Measurements from ENCODE around the gene FAM124A.
A peak's percentile ranks its signal among the peaks of the same experiment; 100 is the strongest.

Gene FAM124A

GRCh38 chr13:51323824-51324511 is 101.8 kb downstream of the FAM124A start:
- TF ChIP-seq CTCF (IDR thresholded peaks at IDR 0.05; ENCODE audit: borderline replicate concordance, control extremely low read depth, extremely low read depth, insufficient read depth, missing control alignments), result no peak
- DNase-seq (ENCODE audit: low spot score), result no peak
- in situ Hi-C loops (cut with MboI; ENCODE audit: low sequenced_read_pairs, unreplicated experiment), result no loop called here

GRCh38 chr13:51324714-51325420 is 102.7 kb downstream of the FAM124A start:
- in situ Hi-C loops (cut with MboI; ENCODE audit: low sequenced_read_pairs, unreplicated experiment), result no loop called here
- TF ChIP-seq CTCF (IDR thresholded peaks at IDR 0.05; ENCODE audit: borderline replicate concordance, control extremely low read depth, extremely low read depth, insufficient read depth, missing control alignments), result no peak
- peak; percentile 39 for DNase-seq (ENCODE audit: low spot score)

GRCh38 chr13:51325837-51326236 is 103.6 kb downstream of the FAM124A start:
- no peak for TF ChIP-seq CTCF (IDR thresholded peaks at IDR 0.05; ENCODE audit: borderline replicate concordance, control extremely low read depth, extremely low read depth, insufficient read depth, missing control alignments)
- DNase-seq (ENCODE audit: low spot score), result no peak
- in situ Hi-C loops (cut with MboI; ENCODE audit: low sequenced_read_pairs, unreplicated experiment), result no loop called here

GRCh38 chr13:51326777-51327176 is 104.6 kb downstream of the FAM124A start:
- in situ Hi-C loops (cut with MboI; ENCODE audit: low sequenced_read_pairs, unreplicated experiment), result no loop called here

GRCh38 chr13:51327961-51328360 is 105.8 kb downstream of the FAM124A start:
- in situ Hi-C loops (cut with MboI; ENCODE audit: low sequenced_read_pairs, unreplicated experiment), result no loop called here
- TF ChIP-seq CTCF (IDR thresholded peaks at IDR 0.05; ENCODE audit: borderline replicate concordance, control extremely low read depth, extremely low read depth, insufficient read depth, missing control alignments), result no peak
- DNase-seq (ENCODE audit: low spot score), result no peak

More at GRCh38 chr13:51326777-51327176, 104.6 kb downstream of the FAM124A start:
- TF ChIP-seq CTCF (IDR thresholded peaks at IDR 0.05; ENCODE audit: borderline replicate concordance, control extremely low read depth, extremely low read depth, insufficient read depth, missing control alignments), result no peak
- DNase-seq (ENCODE audit: low spot score), result no peak

GRCh38 chr13:51328488-51328887 is 106.3 kb downstream of the FAM124A start:
- in situ Hi-C loops (cut with MboI; ENCODE audit: low sequenced_read_pairs, unreplicated experiment), result no loop called here
- no peak for TF ChIP-seq CTCF (IDR thresholded peaks at IDR 0.05; ENCODE audit: borderline replicate concordance, control extremely low read depth, extremely low read depth, insufficient read depth, missing control alignments)
- DNase-seq (ENCODE audit: low spot score), result no peak

All from GM13976 (cell line).